DOHH2 (cell line): ENCODE results near the gene SCTR.

ENCODE experiments used
- EZH2phosphoT487 ChIP-seq: fragments of 200-600 bp; sonication (generic); IDR thresholded peaks from 2 replicates; pipeline ENCODE4 v1.6.1; 2017; ENCODE audit warnings: borderline replicate concordance, mild to moderate bottlenecking, antibody characterized with exemption, low read length, moderate library complexity, mixed read lengths
- TF ChIP-seq, protein P1 (sequence below): fragments of 200-600 bp; sonication (generic); IDR thresholded peaks from one replicate; pipeline ENCODE4 v1.5.1; 2014; ENCODE audit warnings: antibody characterized with exemption, mild to moderate bottlenecking, low read depth, low read length; ENCODE audit not compliant: poor library complexity, severe bottlenecking

GRCh38 chr2:119423811-119424210 lies 100.5 kb downstream of the SCTR start:
- TF ChIP-seq, protein P1, sequence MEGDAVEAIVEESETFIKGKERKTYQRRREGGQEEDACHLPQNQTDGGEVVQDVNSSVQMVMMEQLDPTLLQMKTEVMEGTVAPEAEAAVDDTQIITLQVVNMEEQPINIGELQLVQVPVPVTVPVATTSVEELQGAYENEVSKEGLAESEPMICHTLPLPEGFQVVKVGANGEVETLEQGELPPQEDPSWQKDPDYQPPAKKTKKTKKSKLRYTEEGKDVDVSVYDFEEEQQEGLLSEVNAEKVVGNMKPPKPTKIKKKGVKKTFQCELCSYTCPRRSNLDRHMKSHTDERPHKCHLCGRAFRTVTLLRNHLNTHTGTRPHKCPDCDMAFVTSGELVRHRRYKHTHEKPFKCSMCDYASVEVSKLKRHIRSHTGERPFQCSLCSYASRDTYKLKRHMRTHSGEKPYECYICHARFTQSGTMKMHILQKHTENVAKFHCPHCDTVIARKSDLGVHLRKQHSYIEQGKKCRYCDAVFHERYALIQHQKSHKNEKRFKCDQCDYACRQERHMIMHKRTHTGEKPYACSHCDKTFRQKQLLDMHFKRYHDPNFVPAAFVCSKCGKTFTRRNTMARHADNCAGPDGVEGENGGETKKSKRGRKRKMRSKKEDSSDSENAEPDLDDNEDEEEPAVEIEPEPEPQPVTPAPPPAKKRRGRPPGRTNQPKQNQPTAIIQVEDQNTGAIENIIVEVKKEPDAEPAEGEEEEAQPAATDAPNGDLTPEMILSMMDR, result no peak
- no peak for TF ChIP-seq EZH2phosphoT487
